Right cardiac atrium (tissue), 5 donors: ENCODE data around the gene NELFCD. TPM values are rescaled to one million over a fixed set of nuclear protein-coding genes. Genes with fewer than 3 reads are reported as not detected.
"Not testable (repeated sequence)": the region's sequence is repeated elsewhere in the genome, so short reads cannot be mapped to it uniquely, and the experiment has no call there.

Experiments used
- ATAC-seq, 2 donors: fragments of 200-7000 bp; cut with Tn5 transposase; one replicate each; pipeline versions ENCODE4 v1.8.0 to v1.9.1; 2020; ENCODE audit warnings: moderate library complexity in 2 of 2, mild to moderate bottlenecking in 1 of 2
- DNase-seq, 3 donors: peaks; one replicate each; pipeline ENCODE4 v3.0.0-alpha.2; 2020
- H3K27ac ChIP-seq: one replicate; pipeline ENCODE4 v1.5.1; 2013; ENCODE audit warnings: mild to moderate bottlenecking, low read length, control low read depth, moderate library complexity
- H3K27me3 ChIP-seq: one replicate; pipeline ENCODE4 v1.6.1; 2013; ENCODE audit not compliant: control insufficient read depth, insufficient read depth
- H3K4me1 ChIP-seq: one replicate; pipeline ENCODE4 v1.6.1; 2013; ENCODE audit warnings: low read length; ENCODE audit not compliant: control insufficient read depth, insufficient read depth
- H3K4me3 ChIP-seq: one replicate; pipeline ENCODE4 v1.5.1; 2013; ENCODE audit warnings: low read length, control low read depth
- H3K9me3 ChIP-seq: one replicate; pipeline ENCODE4 v1.6.1; 2013; ENCODE audit warnings: low read length; ENCODE audit not compliant: control insufficient read depth
- WGBS: extraction: QIAGEN DNeasy Blood & Tissue Kit; methylation state at CpG from one replicate; pipeline ENCODE4 v1.1.7; 2013; 5-methylcytosine and 5-hydroxymethylcytosine counted together
- intact Hi-C, 4 donors: fragments of 100-400 bp; cut with DNase I; formaldehyde crosslinking; loops; one replicate each; pipeline versions ENCODE4 v1.11.0 to v1.14.0; 2022 to 2023
- polyA plus RNA-seq: library from polyadenylated mRNA; stranded (reverse); fragments of 200-250 nt; gene quantifications from one replicate; pipeline ENCODE4 v1.2.3, GENCODE V29; 2013
- total RNA-seq, 4 donors: library from RNA; stranded (reverse); fragmentation: NEBNext Ultra II Directional; extraction: Animal tissue kit (Norgen Biotek cat#: 25700); gene quantifications; one replicate each; pipeline ENCODE4 v1.2.1, GENCODE V29; 2021
- donor health status: healthy with polysubstance abuse.
- donor health status: DM: no; HTN: yes; CAD: no.
- donor health status: DM: no; HTN: no; CAD: no.
- donor health status: DM: no; HTN: yes; CAD: no; lungs with severe emphysema.
- donor health status: DM: yes; HTN: yes; CAD: no.

NELFCD gene
- total and polyA plus RNA-seq, 5 donors: 19.2 to 33.0 (median 26.7) TPM

DNA sequence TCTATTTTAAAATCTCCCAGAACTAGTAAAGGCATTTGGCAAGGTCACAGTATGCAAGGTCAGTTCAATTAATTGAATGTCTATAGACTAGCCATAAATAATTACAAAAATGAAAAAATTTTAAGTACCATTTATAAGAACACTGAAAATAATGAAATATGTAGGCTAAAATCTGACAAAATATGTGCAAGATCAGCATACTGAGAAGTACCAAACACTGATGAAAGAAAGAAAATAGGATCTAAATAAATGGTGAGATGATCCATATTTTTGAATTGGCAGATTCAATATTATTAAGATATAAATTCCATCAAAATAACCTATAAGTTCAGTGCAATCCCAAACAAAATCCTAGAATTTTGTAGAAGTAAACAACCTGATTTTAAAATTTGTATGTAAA is 28.0 kb upstream of the NELFCD start:
- Histone ChIP-seq H3K4me1 (no peaks in the 10 kb centered on the region), H3K9me3 (no peaks in the 10 kb centered on the region), H3K27me3 (no peaks in the 10 kb centered on the region), H3K4me3 (no peak overlapping the region), H3K27ac (no peak overlapping the region)
- ATAC-seq (no peak), DNase-seq (no peak)
- intact Hi-C loops: no loop called here

- H3K27me3 ChIP-seq: no peaks in the 10 kb centered on the region
- 88% methylated on average over 8 of the region's 8 CpGs for WGBS
- no peaks in the 10 kb centered on the region for H3K4me1 ChIP-seq
- ATAC-seq (no peak), DNase-seq (no peak)
- H3K9me3 ChIP-seq: no peaks in the 10 kb centered on the region
- intact Hi-C loops: no loop called here
- H3K27ac ChIP-seq: no peak overlapping the region
- H3K4me3 ChIP-seq: no peak overlapping the region
Observed at GRCh38 chr20:58956078-58956477, 25.0 kb upstream of the NELFCD start.

DNA sequence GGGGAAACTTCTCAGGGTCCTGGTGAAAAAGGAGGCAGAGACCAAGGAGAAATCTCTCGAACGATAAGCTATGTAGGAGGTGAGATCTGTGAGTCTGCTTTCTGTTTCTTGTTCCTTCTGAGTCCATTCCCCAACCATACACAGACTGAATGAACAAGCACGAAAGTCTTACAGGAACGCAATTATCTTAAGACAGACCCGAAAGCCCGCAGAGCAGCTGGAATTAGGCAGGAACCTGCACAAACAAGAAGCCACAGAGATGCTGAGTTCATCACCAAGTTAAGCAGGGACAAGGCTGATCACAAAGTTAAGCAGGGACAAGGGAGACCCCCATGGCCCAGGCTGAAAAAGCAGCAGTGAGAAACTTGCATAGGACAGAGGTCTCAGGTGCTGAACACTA is 21.4 kb upstream of the NELFCD start:
- no peak overlapping the region for H3K4me3 ChIP-seq
- DNase-seq (no peak), ATAC-seq (no peak)
- H3K27ac ChIP-seq: no peak overlapping the region
- no peaks in the 10 kb centered on the region for H3K4me1 ChIP-seq
- 67% methylated on average over 6 of the region's 6 CpGs for WGBS
- intact Hi-C loops: no loop called here
- no peaks in the 10 kb centered on the region for H3K27me3 ChIP-seq
- no peaks in the 10 kb centered on the region for H3K9me3 ChIP-seq

- ATAC-seq: no peak
- no peaks in the 10 kb centered on the region for H3K4me1 ChIP-seq
- no peak overlapping the region for H3K4me3 ChIP-seq
- no peak for DNase-seq
- H3K27ac ChIP-seq: no peak overlapping the region
- WGBS: 63% methylated on average over 8 of the region's 8 CpGs
- H3K9me3 ChIP-seq: no peaks in the 10 kb centered on the region
- H3K27me3 ChIP-seq: no peaks in the 10 kb centered on the region
- intact Hi-C loops: no loop called here
Observed at GRCh38 chr20:58963060-58963584, 17.9 kb upstream of the NELFCD start.

GRCh38 chr20:58963922-58964321 is 17.1 kb upstream of the NELFCD start:
- H3K4me3 ChIP-seq, H3K4me1 ChIP-seq, H3K27me3 ChIP-seq, H3K27ac ChIP-seq, H3K9me3 ChIP-seq, intact Hi-C loops, ATAC-seq, DNase-seq: not testable (repeated sequence)
- 84% methylated on average over 5 of the region's 5 CpGs for WGBS

DNA sequence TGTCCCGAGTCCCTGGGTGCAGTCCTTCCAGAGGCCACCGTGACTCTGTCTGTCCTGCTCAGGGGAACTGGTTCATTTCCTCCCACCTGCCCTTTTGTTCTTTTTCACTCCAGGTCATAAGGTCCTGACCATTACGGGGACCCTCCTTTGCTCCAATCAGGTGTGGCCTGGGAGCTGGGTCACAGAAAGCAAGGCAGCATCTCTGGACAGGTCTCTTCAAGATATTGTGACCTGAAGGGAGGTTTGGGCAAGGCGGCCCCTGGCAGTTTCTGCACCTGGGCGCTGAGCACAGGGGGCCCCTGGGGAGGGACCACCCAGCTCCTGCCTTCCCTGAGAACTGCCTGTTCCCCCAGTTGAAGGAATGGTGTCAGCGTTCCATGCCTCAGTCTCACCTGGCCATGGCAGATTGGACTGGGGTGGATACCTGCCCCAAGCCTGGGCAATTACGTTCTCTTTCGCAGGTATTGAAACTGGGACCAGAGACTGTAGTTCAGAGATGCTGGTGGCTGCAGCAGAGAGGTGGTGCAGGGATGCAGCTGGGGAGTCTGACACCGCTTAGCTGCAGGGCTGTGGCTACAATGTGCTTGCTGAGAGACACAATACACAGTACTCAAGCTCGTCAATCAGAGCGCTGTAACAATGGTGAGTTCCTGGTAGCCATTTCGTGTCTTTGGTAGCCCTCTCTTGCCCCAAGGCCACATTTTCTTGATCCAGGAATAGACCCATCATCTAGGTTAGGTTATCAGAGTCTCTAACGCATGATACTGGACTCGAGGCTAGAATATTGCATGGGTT is 15.6 kb upstream of the NELFCD start:
- no peak for DNase-seq
- no peak overlapping the region for H3K4me3 ChIP-seq
- H3K27me3 ChIP-seq: no peaks in the 10 kb centered on the region
- no peaks in the 10 kb centered on the region for H3K4me1 ChIP-seq
- intact Hi-C loops: no loop called here
- no peaks in the 10 kb centered on the region for H3K9me3 ChIP-seq
- whole genome bisulfite sequencing: 72% methylated on average over 14 of the region's 14 CpGs
- ATAC-seq: no peak
- no peak overlapping the region for H3K27ac ChIP-seq

GRCh38 chr20:58967652-58968429 is 13.2 kb upstream of the NELFCD start:
- Histone ChIP-seq H3K27me3 (no peaks in the 10 kb centered on the region), H3K4me3 (no peak overlapping the region), H3K4me1 (no peaks in the 10 kb centered on the region), H3K9me3 (no peaks in the 10 kb centered on the region), H3K27ac (no peak overlapping the region)
- intact Hi-C loops: no loop called here
- WGBS: 85% methylated on average over 10 of the region's 10 CpGs
- ATAC-seq (no peak), DNase-seq (no peak)

DNA sequence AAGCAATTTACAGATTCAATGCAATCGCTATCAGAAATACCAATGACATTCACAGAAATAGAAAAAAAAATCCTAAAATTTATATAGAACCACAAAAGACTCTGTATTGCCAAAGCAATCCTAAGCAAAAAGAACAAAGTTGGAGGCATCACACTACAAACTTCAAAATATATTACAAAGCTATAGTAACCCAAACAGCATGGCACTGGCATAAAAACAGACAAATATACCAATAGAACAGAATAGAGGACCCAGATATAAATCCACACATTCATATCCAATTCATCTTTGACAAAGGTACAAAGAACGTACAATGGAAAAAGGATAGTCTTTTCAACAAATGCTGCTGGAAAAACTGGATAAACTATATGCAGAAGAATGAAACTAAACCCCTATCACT is 11.6 kb upstream of the NELFCD start:
- no peaks in the 10 kb centered on the region for H3K4me1 ChIP-seq
- no peaks in the 10 kb centered on the region for H3K9me3 ChIP-seq
- H3K4me3 ChIP-seq: no peak overlapping the region
- intact Hi-C loops: no loop called here
- no peak overlapping the region for H3K27ac ChIP-seq
- no peaks in the 10 kb centered on the region for H3K27me3 ChIP-seq
- no peak for DNase-seq
- no peak for ATAC-seq
- 70% methylated on average over 2 of the region's 2 CpGs for WGBS

GRCh38 chr20:58970146-58970545 is 10.9 kb upstream of the NELFCD start:
- no peaks in the 10 kb centered on the region for H3K4me1 ChIP-seq
- DNase-seq (no peak), ATAC-seq (no peak)
- H3K27me3 ChIP-seq: no peaks in the 10 kb centered on the region
- 77% methylated on average over 1 of the region's 1 CpG for WGBS
- no peak overlapping the region for H3K4me3 ChIP-seq
- no peaks in the 10 kb centered on the region for H3K9me3 ChIP-seq
- intact Hi-C loops: no loop called here
- no peak overlapping the region for H3K27ac ChIP-seq

GRCh38 chr20:58971429-58971828 is 9.6 kb upstream of the NELFCD start:
- Histone ChIP-seq H3K4me1 (no peaks in the 10 kb centered on the region), H3K27ac (no peak overlapping the region), H3K4me3 (no peak overlapping the region), H3K9me3 (no peaks in the 10 kb centered on the region), H3K27me3 (no peaks in the 10 kb centered on the region)
- DNase-seq: no peak
- intact Hi-C loops: no loop called here
- ATAC-seq: no peak
- WGBS: 81% methylated on average over 6 of the region's 6 CpGs

DNA sequence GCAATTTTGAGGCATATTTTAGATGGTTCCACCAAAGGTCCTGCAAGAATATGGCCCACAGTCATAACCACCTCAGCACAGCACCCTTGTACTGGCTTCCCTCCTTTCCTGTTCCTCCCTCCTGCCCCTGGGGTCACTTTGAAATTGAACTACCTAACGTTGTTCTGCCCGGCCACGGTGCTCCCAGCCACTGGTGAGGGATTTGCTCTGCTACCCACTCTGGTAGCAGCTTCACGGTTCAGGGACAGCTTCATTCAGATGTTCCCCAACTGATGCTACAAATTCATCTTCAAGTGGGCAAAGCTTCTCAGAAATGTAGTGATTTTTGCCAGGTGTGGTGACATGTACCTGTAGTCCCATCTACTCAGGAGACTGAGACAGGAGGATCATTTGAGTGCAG is 7.9 kb upstream of the NELFCD start:
- Histone ChIP-seq H3K27me3 (no peaks in the 10 kb centered on the region), H3K4me3 (no peak overlapping the region), H3K27ac (no peak overlapping the region), H3K9me3 (no peaks in the 10 kb centered on the region), H3K4me1 (no peaks in the 10 kb centered on the region)
- DNase-seq (no peak), ATAC-seq (no peak)
- intact Hi-C loops: no loop called here
- WGBS: 85% methylated on average over 4 of the region's 4 CpGs
